KG1 (cell line): ENCODE measurements around the gene TNRC6C.
A peak's percentile ranks its signal among the peaks of the same experiment; 100 is the strongest.
"Not testable (repeated sequence)": the region's sequence is repeated elsewhere in the genome, so short reads cannot be mapped to it uniquely, and the experiment has no call there.

Experiments used
- DNase-seq: peaks from one replicate; lab custom pipeline; 2025; lab: John Stamatoyannopoulos, UW

TNRC6C gene

GRCh38 chr17:78127239-78127887 is 168.9 kb downstream of the TNRC6C start:
- DNase-seq: peak; percentile 58

- DNase-seq: no peak
Observed at GRCh38 chr17:78127888-78128550, 169.5 kb downstream of the TNRC6C start.

- peak; percentile 40 for DNase-seq
Observed at GRCh38 chr17:78128551-78129350, 170.2 kb downstream of the TNRC6C start, which contains the start of gene TMC6. TMC6 (minus strand) TSS chr17:78128755; CDS start chr17:78126832, 1,923 bp downstream.

- no peak for DNase-seq
Observed at GRCh38 chr17:78129351-78130089, 171.0 kb downstream of the TNRC6C start.

- DNase-seq: peak; percentile 51
Observed at GRCh38 chr17:78130090-78130436, 171.6 kb downstream of the TNRC6C start.

GRCh38 chr17:78130437-78131101 is 172.1 kb downstream of the TNRC6C start, which contains the start of gene TMC8:
TMC8 (plus strand) TSS chr17:78130771; CDS start chr17:78131589, 818 bp downstream.
- peak; percentile 93 for DNase-seq

- no peak for DNase-seq
Observed at GRCh38 chr17:78131172-78132083, 172.9 kb downstream of the TNRC6C start.

DNA sequence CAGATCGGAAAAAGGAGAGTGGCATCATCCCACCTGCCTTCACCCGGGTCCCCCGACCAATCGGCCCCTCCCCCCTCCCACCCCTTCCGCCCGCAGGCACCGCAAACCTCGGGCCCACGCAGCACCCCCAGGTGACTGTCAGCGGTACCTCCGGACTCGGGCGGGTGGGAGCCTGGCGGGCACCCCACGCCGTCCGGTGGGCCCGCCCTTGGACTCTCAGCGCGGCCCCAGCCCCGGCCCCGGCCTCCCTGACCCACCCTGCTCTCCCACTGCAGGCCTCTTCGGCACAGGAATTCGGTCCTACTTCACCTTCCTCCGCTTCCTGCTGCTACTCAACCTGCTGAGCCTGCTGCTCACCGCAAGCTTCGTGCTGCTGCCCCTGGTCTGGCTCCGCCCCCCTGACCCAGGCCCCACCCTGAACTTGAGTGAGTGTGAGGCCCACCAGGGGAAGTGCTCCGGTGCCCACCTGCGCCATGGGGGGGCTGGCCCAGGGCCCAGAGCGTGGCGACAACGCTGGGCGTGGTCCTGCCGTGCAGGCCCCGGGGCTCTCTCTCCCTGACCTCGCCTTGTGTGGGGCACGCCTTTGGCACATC is 173.7 kb downstream of the TNRC6C start:
- DNase-seq: peak; percentile 63

DNA sequence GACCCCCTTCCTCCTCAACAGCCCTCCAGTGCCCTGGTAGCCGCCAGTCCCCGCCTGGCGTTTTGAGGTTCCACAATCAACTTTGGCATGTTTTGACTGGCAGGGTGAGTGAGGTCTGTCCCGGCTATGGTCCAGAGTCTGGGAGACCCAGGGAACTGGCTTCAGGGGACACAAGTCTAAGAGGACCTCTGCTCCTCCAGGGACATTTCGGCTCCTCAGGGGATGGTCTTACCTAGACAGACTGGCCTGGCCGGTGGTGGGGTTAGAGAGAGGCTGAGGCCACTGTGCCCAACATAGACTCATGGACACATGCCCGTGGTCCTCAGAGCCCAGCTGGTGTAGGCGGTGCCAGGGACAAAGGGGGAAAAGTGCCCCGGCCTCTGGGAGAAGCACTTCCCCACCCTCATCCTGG is 174.3 kb downstream of the TNRC6C start:
- DNase-seq: no peak

DNA sequence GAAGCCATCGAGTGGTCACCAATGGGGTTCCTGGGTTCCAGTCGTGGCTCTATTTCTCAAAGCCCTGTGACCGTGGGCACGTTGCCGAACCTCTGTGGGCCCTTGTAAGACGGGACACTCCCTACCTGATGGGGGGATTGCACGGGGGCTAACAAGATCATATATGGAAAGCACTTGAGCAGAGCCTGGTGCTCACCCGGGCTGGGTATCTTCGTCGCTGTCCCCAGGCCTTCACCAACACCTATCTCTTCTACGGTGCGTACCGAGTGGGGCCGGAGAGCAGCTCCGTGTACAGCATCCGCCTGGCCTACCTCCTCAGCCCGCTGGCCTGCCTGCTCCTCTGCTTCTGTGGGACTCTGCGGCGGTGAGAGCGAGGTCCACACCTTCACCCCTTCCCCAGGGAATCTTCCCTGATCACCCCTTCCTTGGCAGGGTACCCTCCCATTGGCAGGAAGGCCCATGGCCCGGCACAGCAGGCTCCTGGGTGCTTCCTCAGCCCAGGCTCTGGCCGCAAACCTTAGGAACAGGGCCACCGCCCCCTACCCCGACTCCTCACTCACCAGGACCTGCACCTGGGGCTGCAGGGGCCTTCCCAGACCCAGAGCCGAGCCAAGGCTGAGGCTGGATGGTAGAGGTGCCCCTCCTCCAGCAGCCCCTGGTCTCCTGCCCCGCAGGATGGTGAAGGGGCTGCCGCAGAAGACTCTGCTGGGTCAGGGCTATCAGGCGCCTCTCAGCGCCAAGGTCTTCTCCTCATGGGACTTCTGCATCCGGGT is 174.9 kb downstream of the TNRC6C start:
- no peak for DNase-seq

- DNase-seq: no peak
Observed at GRCh38 chr17:78133971-78134898, 175.7 kb downstream of the TNRC6C start.

DNA sequence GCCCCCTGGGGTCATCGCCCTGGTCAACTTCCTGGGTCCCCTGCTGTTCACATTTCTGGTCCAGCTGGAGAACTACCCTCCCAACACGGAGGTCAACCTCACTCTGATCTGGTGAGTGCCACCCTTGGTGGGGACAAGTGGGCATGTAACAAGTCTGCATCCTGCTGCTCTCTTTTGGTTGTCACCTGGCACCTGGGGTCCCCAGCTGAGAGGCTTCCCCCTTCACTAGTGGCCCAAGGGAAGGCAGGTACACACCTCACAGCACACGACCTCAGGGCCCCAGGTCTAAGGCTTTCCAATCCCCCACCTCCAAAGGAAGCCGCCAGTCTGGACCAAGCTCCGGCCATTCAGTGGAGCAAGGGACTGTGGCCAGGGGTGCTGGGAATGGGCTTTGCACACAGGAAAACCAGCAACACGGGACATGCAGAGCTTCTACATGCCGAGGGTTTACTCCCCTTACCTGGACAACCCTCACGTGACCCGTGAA is 176.4 kb downstream of the TNRC6C start:
- DNase-seq: no peak

GRCh38 chr17:78135858-78136500 is 177.5 kb downstream of the TNRC6C start:
- DNase-seq: no peak

- peak; percentile 63 for DNase-seq
Observed at GRCh38 chr17:78137392-78138203, 179.1 kb downstream of the TNRC6C start.

- DNase-seq: no peak
Observed at GRCh38 chr17:78138204-78139060, 179.9 kb downstream of the TNRC6C start.

- not testable (repeated sequence) for DNase-seq
Observed at GRCh38 chr17:78139861-78140168, 181.3 kb downstream of the TNRC6C start.
